Urothelium cell line (cell line): ENCODE measurements around the gene CD8B.

Experiments
- DNase-seq: peaks from one replicate; pipeline ENCODE4 v3.0.0; 2011; ENCODE audit warnings: low spot score, mixed read lengths
- FAIRE-seq: peaks from 2 replicates; lab custom pipeline; 2011; peaks lifted over from hg19 to GRCh38; lab: Jason Lieb, UNC

CD8B gene

DNA sequence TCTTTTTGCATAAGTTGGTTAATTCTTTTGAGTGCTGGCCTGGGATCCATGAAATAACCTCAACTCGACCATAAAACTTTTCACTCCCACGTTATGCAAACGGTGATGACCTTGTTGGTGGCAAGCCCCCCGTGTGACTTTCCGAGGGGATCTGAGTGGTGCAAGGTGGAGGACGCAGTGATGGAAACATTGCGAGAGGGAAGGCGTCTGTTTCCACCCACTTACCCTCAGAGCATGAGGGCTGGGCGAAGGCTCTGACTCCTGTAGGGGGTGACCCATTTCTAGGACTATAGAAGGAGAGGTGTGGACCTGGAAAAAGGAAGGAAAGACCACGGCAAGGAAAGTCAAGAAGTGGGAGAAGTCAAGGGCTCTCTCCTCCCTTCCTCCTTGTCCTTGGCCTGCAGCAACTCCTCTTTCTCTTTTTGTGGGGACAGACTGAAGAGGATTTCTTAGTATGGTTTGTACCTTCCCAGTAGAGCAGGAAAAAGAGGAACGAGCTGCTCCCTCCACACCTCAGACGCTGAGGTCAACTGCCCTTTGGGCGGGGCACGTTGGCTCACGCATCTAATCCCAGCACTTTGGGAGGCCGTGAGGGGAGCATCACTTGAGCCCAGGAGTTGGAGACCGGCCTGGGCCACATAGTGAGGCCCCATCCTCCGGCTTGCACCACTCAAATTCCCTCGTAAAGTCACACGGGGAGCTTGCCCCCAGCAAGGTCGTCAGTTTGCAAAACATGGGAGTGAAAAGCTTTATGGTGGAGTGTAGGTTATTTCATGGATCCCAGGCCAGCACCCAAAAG is 55.4 kb downstream of the CD8B start:
- FAIRE-seq (no peak), DNase-seq (no peak)

DNA sequence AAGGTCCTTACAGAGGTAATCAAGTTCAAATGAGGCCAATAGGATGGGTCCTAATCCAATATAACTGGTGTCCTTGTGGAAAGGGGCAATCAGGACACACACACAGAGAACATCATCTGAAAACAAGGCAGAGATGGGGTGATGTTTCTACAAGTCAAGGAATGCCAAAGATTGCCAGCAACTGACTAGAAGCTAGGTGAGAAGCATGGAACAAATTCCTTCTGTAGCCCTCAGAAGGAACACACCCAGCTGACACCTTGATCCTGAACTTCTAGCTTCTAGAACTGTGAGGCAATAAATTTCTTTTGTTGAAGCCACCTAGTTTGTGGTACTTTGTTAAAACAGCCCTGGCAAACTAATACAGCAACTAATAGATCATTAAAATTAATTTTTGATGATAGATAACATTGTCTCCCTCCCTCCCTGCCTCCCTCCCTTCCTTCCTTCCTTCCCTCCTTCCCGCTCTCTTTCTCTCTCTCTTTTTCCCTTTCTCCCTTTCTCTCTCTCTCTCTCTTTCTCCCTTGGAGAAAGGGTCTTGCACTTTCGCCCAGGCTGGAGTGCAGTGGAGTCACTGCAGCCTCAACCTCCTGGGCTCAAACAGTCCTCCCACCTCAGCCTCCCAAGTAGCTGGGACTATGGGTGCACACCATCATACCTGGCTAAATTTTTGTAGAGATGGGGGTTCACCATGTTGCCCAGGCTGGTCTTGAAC is 60.7 kb downstream of the CD8B start:
- DNase-seq (no peak), FAIRE-seq (no peak)

DNA sequence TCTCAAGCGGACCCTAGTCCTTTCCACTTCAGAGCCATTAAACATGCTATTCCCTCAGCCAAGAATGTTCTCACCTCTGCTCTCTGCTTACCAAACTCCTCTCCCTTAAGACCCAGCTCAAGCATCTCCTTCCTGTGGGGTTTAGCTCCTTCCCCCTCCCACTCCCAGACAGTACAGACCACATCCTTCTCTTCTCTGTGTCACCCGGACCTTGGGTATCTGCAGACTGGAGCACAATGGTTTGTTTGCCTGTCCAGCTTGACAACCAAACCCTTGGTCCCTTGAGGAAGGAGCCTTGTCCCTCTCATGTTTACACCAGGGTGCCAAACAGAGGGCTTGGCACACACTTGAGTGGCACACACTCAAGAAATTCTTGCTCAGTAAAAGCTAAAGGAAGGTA is 66.8 kb downstream of the CD8B start:
- FAIRE-seq (no peak), DNase-seq (no peak)

DNA sequence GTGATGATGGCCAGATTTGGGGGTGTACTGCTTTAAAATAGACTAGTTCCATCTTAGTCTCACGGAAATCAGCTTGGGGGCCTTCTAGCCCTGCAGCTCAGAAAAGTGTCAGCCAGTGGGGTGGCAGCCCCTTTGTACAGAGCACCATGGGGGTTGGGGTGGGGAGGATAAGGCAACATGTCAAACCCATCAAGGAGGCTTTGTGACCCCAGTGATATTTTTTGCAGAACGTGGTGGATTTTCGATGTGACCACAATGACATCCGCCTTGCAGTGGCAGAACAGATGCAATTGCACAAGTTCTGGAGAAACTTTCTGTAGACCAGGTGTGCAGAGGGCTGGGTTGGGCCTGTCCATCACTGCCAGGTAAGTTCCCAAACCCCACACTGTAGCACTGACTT is 67.9 kb downstream of the CD8B start:
- no peak for FAIRE-seq
- no peak for DNase-seq

DNA sequence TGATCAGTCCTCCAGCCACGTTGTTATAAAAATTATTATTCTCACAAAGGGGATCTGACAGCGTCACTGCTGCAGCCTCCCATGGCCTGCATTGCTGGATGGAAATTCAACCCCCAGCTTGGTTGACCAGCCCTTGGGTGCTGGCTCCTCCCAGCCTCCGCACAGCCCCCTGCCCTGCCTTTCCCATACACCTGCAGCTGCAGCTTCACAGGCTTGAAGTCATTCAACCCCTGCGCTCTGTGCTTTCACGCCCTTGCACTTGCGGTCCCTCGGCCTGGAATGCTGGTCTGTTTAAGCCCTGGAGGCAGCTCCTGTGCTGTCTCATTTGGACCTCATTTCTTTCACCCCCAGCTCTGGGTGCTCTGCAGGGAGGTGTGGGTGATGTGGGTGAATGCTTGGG is 70.1 kb downstream of the CD8B start:
- DNase-seq (no peak), FAIRE-seq (no peak)

DNA sequence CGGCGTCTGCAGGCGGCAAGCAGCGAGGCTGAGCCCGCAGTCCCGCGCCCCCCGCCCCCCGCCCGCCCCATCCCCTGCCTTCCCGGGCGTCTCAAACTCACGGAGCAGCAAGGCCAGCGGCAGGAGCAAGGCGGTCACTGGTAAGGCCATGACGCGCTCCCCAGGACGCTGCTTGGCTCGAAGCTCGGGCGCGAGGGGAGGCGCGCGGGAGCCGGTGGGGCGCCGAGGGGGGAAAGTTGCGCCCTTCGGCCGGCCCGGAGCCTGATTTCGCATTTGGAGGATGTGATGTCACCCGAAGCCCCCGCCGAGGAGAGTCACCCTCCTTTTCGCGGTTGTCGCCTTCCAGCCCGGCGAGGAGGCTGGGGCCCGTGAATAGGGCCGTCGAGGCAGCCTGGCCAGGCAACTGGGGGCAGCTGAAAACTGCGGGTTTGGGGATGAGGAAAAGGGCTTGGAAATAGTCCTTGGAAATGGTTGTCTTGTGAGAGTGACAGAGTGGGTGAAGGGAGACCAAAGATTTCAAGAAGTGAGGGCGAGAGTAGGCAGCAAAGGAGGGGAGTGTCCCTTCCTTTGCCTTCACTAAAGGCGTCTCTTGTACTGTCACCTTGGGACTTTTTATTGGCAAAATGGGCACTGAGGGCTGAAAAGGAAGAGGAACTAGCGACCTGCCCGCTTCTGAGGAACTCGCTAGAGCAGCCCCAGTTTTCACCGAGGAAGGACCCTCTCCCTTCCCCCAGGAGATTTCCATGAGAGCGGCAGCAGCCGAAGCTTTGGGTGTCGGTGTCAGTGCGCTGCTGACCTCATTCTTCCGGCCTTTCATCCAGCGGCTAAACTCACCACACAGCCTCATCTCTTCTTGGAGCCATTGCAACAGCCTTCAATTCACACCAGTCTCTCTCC is 70.8 kb downstream of the CD8B start, which contains the start of gene CD8A:
Gene CD8A (minus strand): TSS at position 238 of the 897 bp plus-strand sequence. CDS start 88 bp downstream, at position 150.
- no peak for DNase-seq
- no peak for FAIRE-seq

DNA sequence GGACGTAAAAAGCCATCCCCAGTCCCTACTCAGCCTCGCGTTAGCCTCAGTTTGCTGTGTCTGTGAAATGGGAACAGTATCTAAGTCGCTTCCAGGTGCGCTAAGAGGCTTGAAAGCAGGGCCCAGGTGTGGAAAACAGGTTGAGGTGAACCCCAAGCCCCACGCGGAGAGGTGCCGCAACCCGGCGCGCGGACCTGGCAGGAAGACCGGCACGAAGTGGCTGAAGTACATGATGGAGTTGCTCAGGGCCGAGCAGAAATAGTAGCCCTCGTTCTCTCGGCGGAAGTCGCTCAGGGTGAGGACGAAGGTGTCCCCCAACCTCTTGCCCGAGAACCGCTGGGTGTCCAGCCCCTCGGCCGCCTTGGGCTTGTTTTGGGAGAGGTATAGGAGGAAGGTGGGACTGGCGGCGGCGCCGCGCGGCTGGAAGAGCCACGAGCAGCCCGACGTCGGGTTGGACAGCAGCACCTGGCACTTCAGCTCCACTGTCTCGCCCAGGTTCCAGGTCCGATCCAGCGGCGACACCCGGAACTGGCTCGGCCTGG is 71.5 kb downstream of the CD8B start:
- DNase-seq: no peak
- no peak for FAIRE-seq

DNA sequence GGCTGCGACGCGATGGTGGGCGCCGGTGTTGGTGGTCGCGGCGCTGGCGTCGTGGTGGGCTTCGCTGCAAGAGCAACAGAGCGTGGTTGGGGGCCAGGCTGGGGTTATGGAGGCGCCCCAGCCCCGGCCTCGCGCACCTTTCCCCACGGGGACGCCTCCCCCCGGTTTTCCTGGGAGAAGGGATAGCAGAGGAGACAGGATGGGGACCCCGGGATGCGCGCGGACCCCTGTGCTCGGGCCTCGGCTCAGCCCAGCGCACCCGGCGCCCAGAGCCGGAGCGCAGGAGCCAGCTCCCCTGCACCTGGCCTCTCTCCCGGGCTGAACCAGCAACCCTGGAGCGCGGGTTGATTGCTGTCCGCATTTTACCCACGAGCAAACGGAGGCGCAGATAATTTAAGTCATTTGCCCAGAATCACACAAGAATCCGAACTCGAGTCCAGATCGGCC is 72.0 kb downstream of the CD8B start:
- DNase-seq (no peak), FAIRE-seq (no peak)

DNA sequence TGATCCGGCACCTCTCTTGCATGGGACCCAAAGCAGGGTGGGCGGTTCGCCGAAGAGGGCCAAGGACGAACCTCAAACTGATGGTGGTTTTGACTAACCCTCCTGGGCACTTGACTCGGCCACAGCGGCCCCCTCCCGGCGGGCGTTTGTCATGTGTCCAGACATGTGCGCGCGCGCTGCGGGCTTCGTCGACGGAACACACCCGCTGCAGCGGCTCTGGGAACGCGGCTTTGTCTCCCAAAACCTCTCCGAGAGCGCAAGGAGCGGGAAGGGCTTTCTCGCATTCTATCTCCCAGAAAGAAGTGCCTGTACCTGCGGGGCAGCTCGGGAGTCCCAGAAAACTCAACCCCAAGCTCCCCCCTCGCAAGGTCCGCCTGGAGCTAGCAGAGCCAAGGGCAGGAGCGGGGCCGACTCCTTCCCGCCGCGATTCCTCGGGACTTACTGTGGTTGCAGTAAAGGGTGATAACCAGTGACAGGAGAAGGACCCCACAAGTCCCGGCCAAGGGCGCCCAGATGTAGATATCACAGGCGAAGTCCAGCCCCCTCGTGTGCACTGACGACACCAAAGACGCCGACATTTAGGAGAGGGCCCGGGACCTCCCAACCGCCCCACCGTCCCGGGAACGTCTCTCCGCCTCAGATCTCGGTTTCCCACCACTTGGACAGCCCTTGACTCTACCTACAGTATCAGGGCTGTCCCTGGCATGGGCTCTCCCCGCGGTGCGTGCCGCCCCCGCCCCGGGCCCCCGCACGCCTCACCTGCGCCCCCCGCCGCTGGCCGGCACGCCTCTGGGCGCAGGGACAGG is 72.6 kb downstream of the CD8B start:
- no peak for FAIRE-seq
- DNase-seq: no peak

DNA sequence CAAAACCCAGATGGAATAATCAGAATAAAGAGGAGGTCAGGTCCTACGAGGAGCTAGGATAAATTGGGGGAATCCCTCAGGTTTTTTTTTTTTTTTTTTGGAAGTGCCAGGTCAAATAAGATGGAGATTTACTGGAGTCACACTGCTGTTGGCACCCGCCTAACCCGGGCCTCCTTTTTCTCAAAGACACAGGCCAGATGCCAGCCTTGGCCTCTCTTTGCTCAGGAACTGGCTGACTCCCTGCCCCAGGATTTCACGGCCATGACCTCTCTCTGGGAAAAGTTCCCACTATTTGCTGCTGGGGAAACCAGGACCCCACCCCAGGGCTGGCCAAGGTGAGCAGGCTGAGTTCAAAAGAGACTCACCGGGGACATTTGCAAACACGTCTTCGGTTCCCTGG is 73.5 kb downstream of the CD8B start:
- FAIRE-seq: no peak
- no peak for DNase-seq

DNA sequence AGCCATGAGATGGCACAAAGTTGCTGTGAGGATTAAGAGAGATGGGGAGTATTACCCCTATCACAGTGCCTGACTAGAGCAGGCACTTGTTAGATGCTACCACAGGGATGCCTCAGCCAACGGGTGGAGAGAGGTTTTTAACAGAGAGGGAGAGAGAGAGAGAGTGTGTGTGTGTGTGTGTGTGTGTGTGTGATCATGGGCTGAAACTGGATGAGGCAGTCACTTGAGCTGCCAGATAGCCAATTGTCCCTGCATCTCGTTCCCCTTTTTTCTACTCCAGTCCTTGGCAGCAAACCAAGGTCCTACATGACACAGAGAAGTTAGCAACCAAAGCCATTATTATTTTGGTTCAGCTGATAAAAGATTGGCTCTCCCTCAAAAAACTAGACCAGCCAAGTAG is 74.0 kb downstream of the CD8B start:
- DNase-seq (no peak), FAIRE-seq (no peak)

DNA sequence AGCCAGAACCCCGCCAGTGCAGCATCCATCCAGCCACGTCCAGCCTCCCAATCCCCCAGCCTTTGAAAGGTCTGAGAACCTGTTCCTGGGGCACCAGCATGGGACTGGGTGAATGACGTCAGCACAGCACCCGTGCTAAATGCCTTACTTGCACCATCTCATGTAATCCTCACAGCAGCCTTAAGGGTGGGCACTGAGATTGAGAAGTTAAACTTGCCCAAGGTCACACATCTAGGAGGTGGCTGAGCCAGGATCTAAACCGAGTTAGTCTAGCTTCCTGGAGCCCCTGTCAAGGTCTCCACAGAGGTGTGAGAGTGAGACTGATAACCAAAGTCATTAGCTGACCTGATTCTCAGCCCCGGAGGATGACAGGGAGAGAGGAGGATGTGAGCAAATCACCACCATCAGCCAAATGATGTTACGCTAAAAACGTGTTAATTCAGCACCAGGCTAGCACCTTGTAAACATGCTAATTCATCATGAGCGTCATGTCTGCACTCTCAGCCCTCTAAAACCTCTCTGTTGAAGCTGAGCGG is 75.6 kb downstream of the CD8B start:
- FAIRE-seq (no peak), DNase-seq (no peak)

DNA sequence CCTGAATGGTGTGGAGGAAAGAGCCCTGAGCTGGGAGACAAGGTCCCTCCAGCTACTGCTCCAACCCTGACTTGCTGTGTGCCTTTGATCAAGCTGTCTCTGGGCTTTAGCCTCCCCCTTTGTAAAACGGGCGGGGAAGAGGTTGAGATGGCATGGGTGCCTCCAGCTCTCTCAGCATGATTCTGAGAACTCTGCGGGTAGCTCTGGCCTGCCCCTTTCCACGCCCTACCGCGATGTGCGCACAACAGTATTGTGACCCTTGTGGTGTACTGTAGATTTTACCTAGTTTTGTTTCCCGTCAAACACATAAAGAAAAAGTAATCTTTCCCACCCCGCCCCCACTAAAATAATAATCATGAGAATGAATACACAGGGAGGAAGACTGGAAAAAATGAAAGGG is 76.2 kb downstream of the CD8B start:
- no peak for DNase-seq
- no peak for FAIRE-seq

DNA sequence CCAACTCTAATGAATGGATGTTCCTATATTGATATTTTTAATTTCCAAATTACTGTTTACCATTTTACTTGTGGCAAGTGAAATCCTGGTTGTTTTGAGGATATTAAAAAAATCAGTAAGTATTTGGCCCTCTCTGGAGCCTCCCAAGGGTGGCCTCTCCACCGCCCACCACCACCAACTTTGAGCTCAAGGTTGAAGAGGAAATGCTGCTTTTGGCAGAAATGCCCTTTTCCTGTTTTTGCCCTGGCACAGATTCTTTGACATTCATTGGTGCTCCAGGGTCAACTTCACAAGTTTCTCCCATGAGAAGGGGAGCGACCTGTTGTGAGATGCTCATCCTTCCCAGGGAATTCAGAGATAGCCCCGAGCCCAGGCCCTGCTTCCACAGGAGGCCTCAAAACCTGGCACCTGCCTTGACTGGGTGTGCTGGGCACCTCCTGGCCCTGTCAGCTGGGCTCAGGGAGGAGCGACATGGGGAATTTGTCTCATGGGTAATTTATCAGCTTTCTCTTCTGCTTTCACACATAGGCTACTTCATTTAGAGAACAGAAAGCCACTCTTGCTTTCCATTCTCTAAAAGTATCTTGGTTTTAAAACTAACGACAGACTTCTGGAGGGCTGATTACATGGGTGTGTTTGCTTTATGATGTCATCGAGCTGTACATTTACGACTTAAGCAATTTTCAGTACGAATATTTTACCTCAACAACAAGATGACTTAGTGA is 77.9 kb downstream of the CD8B start:
- FAIRE-seq (no peak), DNase-seq (no peak)

DNA sequence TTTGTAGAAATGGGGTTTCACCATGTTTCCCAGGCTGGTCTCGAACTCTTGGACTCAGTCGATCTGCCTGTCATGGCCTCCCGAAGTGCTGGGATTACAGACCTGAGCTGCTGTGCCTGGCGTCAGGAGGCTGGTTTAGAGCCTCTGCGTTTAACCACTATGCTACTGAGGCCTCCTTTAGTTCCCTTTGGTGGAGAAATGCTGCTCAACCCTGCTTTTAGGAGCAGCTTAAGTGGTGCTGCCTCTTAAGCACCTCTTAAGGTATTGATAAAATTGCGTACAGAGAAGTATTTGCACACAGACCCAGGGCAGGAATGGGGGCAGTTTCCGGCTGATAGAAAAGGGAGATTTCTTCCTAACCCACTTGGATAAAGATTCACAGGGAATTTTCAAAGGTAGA is 78.9 kb downstream of the CD8B start:
- DNase-seq (no peak), FAIRE-seq (no peak)

DNA sequence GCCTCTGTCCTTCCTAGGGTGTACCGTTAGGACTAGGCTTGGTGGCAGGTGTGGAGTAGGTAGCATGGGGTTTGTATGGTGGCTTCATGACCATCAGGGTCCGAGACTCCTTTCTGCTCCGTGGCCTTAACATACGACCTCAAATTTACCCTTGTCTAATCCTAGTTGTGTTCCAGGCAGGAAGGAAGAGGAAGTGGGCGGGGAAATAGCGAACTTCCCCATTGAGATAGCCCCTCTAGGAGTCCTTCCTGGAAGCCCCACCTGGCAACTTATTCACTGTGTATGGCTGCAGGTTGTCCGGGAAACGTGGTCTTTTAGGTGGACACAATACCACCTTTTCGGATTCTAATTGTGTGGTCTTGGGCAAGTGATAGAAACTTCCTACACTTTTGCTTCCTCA is 80.3 kb downstream of the CD8B start:
- no peak for FAIRE-seq

DNA sequence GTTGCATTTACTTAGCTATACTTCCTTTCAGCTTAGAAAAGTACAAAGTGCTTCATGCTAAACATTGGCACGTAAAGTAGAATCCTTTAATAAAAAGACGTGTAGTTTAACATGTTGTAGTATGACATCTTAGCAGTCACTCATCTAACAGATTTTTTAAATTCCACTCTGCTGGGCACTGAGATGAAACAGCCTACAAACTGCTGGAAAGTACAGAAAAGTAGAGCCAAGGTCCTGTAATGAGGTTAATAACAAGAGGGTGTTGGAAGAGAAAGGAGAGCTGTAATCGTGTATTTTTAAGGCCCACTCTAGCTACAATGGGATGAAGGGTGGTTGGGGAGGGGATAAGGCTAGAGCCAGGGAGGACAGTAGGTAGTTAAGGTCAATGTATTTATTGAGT is 81.7 kb downstream of the CD8B start:
- no peak for DNase-seq
- no peak for FAIRE-seq

More for the DNA sequence above, 80.3 kb downstream of the CD8B start:
- DNase-seq: no peak

DNA sequence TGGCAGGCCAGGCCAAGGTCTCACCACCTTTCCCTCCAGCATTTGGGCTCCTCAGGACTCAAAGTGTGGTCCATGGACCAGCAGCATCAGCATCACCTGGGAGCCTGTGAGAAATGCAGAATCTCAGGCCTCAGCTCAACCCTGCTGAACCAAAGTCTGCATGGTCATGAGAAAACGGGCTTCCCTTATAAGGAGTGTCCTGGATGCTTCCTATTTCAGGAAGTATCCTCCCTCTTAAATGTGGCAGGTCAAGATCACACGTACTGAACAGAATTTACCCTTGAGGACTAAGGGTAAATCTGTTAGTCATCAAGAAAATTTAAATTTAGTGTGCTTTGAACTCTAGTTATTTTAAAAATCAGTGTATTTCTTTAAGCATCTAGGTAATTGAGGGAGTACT is 82.7 kb downstream of the CD8B start:
- DNase-seq (no peak), FAIRE-seq (no peak)

DNA sequence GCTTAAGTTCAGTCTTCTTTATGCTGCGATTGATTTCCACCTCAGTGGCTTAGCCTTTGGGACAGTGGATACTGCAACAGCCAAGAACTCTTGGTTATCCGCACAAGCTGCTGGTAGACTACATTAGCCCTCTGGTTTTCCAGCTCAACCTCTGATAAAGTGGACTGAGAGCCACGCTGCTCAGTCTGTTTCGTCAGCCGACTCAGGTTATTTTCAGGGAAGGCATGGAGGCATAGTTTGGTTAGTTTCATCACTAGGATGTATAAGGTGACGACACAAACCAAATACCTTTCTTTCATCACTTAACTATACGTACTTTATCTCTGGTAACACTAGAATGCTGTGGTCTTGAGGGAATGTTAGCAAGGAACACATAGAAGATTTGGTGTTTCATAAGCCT is 85.2 kb downstream of the CD8B start:
- DNase-seq (no peak), FAIRE-seq (no peak)
